Measurements from ENCODE around the gene UBP1. TPM values are rescaled to one million over a fixed set of nuclear protein-coding genes. Genes with fewer than 3 reads are reported as not detected.

The UBP1 gene
- polyA plus RNA-seq, 1 donor (not counting 4 experiments of a cell fraction or from before 2014, with no cell fraction given): 82.4 TPM

DNA sequence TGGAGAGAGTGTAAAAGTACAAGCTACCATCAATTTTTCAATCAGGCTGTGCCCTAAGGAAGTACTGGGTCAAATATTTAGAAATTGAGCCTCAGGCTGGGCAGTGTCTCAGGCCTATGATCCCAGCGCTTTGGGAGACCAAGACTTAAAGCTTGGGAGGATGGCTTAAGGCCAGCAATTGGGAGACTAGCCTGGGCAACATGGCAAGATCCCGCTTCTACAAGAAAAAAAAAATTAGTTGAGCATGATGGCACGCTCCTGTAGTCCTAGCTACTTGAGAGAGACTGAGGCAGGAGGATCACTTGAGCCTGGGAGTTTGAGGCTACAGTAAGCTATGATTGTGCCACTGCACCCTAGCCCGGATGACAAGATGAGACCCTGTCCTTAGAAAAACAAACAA is 2.0 kb upstream of the UBP1 start:
- peaks cover 7% of the 10 kb centered on the region for H4K20me1 ChIP-seq (ENCODE audit: control insufficient read depth, extremely low read depth, insufficient read depth, low read length)
- TF ChIP-seq EZH2 (IDR thresholded peaks at IDR 0.05; ENCODE audit: low read length): no peak
- TF ChIP-seq, protein P1, sequence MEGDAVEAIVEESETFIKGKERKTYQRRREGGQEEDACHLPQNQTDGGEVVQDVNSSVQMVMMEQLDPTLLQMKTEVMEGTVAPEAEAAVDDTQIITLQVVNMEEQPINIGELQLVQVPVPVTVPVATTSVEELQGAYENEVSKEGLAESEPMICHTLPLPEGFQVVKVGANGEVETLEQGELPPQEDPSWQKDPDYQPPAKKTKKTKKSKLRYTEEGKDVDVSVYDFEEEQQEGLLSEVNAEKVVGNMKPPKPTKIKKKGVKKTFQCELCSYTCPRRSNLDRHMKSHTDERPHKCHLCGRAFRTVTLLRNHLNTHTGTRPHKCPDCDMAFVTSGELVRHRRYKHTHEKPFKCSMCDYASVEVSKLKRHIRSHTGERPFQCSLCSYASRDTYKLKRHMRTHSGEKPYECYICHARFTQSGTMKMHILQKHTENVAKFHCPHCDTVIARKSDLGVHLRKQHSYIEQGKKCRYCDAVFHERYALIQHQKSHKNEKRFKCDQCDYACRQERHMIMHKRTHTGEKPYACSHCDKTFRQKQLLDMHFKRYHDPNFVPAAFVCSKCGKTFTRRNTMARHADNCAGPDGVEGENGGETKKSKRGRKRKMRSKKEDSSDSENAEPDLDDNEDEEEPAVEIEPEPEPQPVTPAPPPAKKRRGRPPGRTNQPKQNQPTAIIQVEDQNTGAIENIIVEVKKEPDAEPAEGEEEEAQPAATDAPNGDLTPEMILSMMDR (optimal IDR thresholded peaks at IDR 0.05 in 1 of 3, IDR thresholded peaks at IDR 0.05 in 1 of 3, conservative IDR thresholded peaks at IDR 0.05 in 1 of 3; ENCODE audit: extremely low read depth in 1 of 3, insufficient read depth in 2 of 3, low read length in 3 of 3): no peak
- H3K27ac ChIP-seq (ENCODE audit: control insufficient read depth, insufficient read depth, low read length): no peak overlapping the region
- DNase-seq (ENCODE audit: low read depth, low spot score) (no peak), FAIRE-seq (no peak)
- H3K4me2 ChIP-seq (ENCODE audit: control insufficient read depth, extremely low read depth, insufficient read depth, low read depth, low read length): no peak overlapping the region
- H3K36me3 ChIP-seq (ENCODE audit: control insufficient read depth in 2 of 2, extremely low read depth in 1 of 2, insufficient read depth in 2 of 2, low read length in 2 of 2): no peaks in the 10 kb centered on the region
- H3K79me2 ChIP-seq (ENCODE audit: control insufficient read depth, insufficient read depth, low read length): peaks cover 27% of the 10 kb centered on the region
- no peaks in the 10 kb centered on the region for H3K9me1 ChIP-seq (ENCODE audit: control insufficient read depth, extremely low read depth, insufficient read depth, low read length)
- H3K4me1 ChIP-seq (ENCODE audit: control insufficient read depth, extremely low read depth, insufficient read depth, low read length): peaks cover 20% of the 10 kb centered on the region
- H3K27me3 ChIP-seq (ENCODE audit: control insufficient read depth, extremely low read depth, insufficient read depth, low read length): no peaks in the 10 kb centered on the region
- H3K4me3 ChIP-seq (ENCODE audit: control insufficient read depth in 2 of 3, extremely low read depth in 1 of 3, insufficient read depth in 2 of 3, low read depth in 1 of 3, low read length in 3 of 3): no peak overlapping the region
- H3K9me3 ChIP-seq (ENCODE audit: control insufficient read depth, low read depth, low read length): no peaks in the 10 kb centered on the region
- dilution Hi-C loops (cut with MboI; ENCODE audit: extremely low pct_ligation_motif_present, low sequenced_read_pairs): no loop called here
- no peak overlapping the region for H2AFZ ChIP-seq (ENCODE audit: control insufficient read depth, low read length)
- H3K9ac ChIP-seq (ENCODE audit: control insufficient read depth, extremely low read depth, insufficient read depth, low read length): no peak overlapping the region

DNA sequence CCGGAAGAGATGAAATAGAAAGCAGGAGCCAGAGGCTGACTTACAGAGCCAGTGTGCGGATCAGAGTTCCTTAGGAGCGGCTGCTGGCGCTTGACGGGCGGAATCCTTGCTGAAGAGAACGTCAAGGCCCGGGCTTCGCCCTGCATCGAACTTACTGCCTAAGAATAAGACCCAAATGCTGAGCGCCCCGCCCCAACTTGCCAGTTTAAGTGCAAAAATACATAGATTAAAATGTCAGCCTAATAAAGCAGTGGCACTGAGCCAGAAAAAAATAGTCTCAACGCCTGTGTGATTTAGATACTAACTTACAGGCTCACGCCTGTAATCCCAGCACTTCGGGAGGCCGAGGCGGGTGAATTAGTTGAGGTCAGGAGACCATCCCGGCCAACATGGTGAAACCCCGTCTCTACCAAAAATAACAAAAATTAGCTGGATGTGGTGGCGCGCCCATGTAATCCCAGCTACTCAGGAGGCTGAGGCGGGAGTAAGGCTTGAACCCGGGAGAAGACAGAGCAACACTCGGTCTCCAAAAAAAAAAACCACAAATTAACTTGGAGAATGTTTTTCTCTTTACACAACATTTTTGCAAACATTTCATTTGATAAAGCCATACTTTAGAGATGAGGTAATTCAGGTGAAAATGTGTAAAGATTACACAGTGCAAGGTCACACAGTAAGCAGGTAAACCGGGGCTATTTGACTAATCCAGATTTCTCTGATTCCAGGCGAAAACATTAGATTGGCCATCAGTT is 1.2 kb upstream of the UBP1 start:
- Histone ChIP-seq H3K9me3 (ENCODE audit: control insufficient read depth, low read depth, low read length) (no peaks in the 10 kb centered on the region), H3K4me3 (ENCODE audit: control insufficient read depth in 2 of 3, extremely low read depth in 1 of 3, insufficient read depth in 2 of 3, low read depth in 1 of 3, low read length in 3 of 3) (peak overlapping the region; percentile 61 to 96 (median 79)), H3K36me3 (ENCODE audit: control insufficient read depth in 2 of 2, extremely low read depth in 1 of 2, insufficient read depth in 2 of 2, low read length in 2 of 2) (no peaks in the 10 kb centered on the region), H3K9ac (ENCODE audit: control insufficient read depth, extremely low read depth, insufficient read depth, low read length) (peak overlapping the region; percentile 90), H3K27ac (ENCODE audit: control insufficient read depth, insufficient read depth, low read length) (peak overlapping the region; percentile 91), H3K9me1 (ENCODE audit: control insufficient read depth, extremely low read depth, insufficient read depth, low read length) (no peaks in the 10 kb centered on the region), H4K20me1 (ENCODE audit: control insufficient read depth, extremely low read depth, insufficient read depth, low read length) (peaks cover 11% of the 10 kb centered on the region), H3K79me2 (ENCODE audit: control insufficient read depth, insufficient read depth, low read length) (peaks cover 35% of the 10 kb centered on the region), H2AFZ (ENCODE audit: control insufficient read depth, low read length) (peak overlapping the region; percentile 99), H3K4me1 (ENCODE audit: control insufficient read depth, extremely low read depth, insufficient read depth, low read length) (peaks cover 26% of the 10 kb centered on the region), H3K27me3 (ENCODE audit: control insufficient read depth, extremely low read depth, insufficient read depth, low read length) (no peaks in the 10 kb centered on the region), H3K4me2 (ENCODE audit: control insufficient read depth, extremely low read depth, insufficient read depth, low read depth, low read length) (peak overlapping the region; percentile 86)
- dilution Hi-C loops (cut with MboI; ENCODE audit: extremely low pct_ligation_motif_present, low sequenced_read_pairs): no loop called here
- DNase-seq (ENCODE audit: low read depth, low spot score): no peak
- TF ChIP-seq, protein P1 (optimal IDR thresholded peaks at IDR 0.05 in 1 of 3, IDR thresholded peaks at IDR 0.05 in 1 of 3, conservative IDR thresholded peaks at IDR 0.05 in 1 of 3; ENCODE audit: extremely low read depth in 1 of 3, insufficient read depth in 2 of 3, low read length in 3 of 3): no peak
- no peak for TF ChIP-seq EZH2 (IDR thresholded peaks at IDR 0.05; ENCODE audit: low read length)
- no peak for FAIRE-seq
